PC-9 (cell line): ENCODE data around the gene IL31RA. TPM values are rescaled to one million over a fixed set of nuclear protein-coding genes. Genes with fewer than 3 reads are reported as not detected.

Source experiments
- BruUV-seq: library from RNA; stranded (reverse); fragments of 400-500 nt; replicated peaks from 2 replicates; lab custom pipeline; 2021; lab: Mats Ljungman, UMichigan
- CTCF ChIA-PET: fragments of 300-600 bp; sonication (Branson Sonifier 250); formaldehyde crosslinking; loops from one replicate; lab custom pipeline; 2022; ENCODE audit warnings: antibody characterized with exemption; lab: Charles Lee
- POLR2A ChIA-PET: fragments of 300-600 bp; sonication (Branson Sonifier 250); formaldehyde crosslinking; loops from one replicate; lab custom pipeline; 2022; ENCODE audit warnings: antibody characterized with exemption; ENCODE audit not compliant: unreplicated experiment; lab: Charles Lee
- DNase-seq, 2 experiments: peaks; one replicate each; pipeline versions ENCODE4 v3.0.0 to v3.0.0-alpha.2; 2015 to 2022; ENCODE audit warnings: mixed read lengths in 1 of 2
- H2AFZ ChIP-seq: fragments of 200-600 bp; sonication (generic); 2 replicates; pipeline ENCODE4 v1.8.1; 2017; ENCODE audit warnings: antibody characterized with exemption
- H3F3A ChIP-seq: fragments of 200-600 bp; sonication (generic); 2 replicates; pipeline ENCODE4 v1.8.1; 2017; ENCODE audit warnings: antibody characterized with exemption, mild to moderate bottlenecking, low read depth; ENCODE audit not compliant: insufficient read depth
- H3K27ac ChIP-seq: fragments of 200-600 bp; sonication (generic); 2 replicates; pipeline ENCODE4 v1.6.1; 2016; ENCODE audit warnings: mixed run types
- H3K27me3 ChIP-seq: fragments of 200-600 bp; sonication (generic); 2 replicates; pipeline ENCODE4 v1.6.1; 2016; ENCODE audit warnings: low read depth, mixed run types; ENCODE audit not compliant: insufficient read depth
- H3K36me3 ChIP-seq: fragments of 200-600 bp; sonication (generic); 2 replicates; pipeline ENCODE4 v1.6.1; 2016; ENCODE audit warnings: low read depth, mixed run types
- H3K4me1 ChIP-seq: fragments of 200-600 bp; sonication (generic); replicated peaks from 2 replicates; pipeline ENCODE4 v1.6.1; 2016; ENCODE audit warnings: mixed run types; ENCODE audit not compliant: insufficient read depth
- H3K4me2 ChIP-seq: fragments of 200-600 bp; sonication (generic); 2 replicates; pipeline ENCODE4 v1.6.1; 2017; ENCODE audit warnings: mixed run types
- H3K4me3 ChIP-seq: fragments of 200-600 bp; sonication (generic); 2 replicates; pipeline ENCODE4 v1.6.1; 2016; ENCODE audit warnings: mixed run types
- H3K79me2 ChIP-seq: fragments of 200-600 bp; sonication (generic); 2 replicates; pipeline ENCODE4 v1.6.1; 2017; ENCODE audit warnings: low read depth, mixed run types
- H3K9me2 ChIP-seq: fragments of 200-600 bp; sonication (generic); 2 replicates; pipeline ENCODE4 v1.8.1; 2017; ENCODE audit warnings: mild to moderate bottlenecking; ENCODE audit not compliant: insufficient read depth
- H3K9me3 ChIP-seq: fragments of 200-600 bp; sonication (generic); 2 replicates; pipeline ENCODE4 v1.8.1; 2016; ENCODE audit warnings: low read depth; ENCODE audit not compliant: insufficient read depth
- H4K20me1 ChIP-seq: fragments of 200-600 bp; sonication (generic); 2 replicates; pipeline ENCODE4 v1.8.1; 2017; ENCODE audit not compliant: insufficient read depth
- EZH2 ChIP-seq: fragments of 200-600 bp; sonication (generic); IDR thresholded peaks from 2 replicates; pipeline ENCODE4 v1.8.0; 2017; ENCODE audit warnings: antibody characterized with exemption, low read depth
- intact Hi-C: fragments of 100-400 bp; cut with micrococcal nuclease; formaldehyde crosslinking; loops from one replicate; pipeline ENCODE4 v1.10.0; 2022; ENCODE audit not compliant: unreplicated experiment
- total RNA-seq: library from RNA; stranded (reverse); gene quantifications from 2 replicates; pipeline ENCODE4 v1.2.3, GENCODE V29; 2021
- TF ChIP-seq, protein P1 (sequence below): fragments of 200-600 bp; sonication (generic); conservative IDR thresholded peaks from 2 replicates; pipeline ENCODE4 v1.6.1; 2017; ENCODE audit warnings: mixed run types, antibody characterized with exemption, mild to moderate bottlenecking, moderate library complexity

Gene IL31RA
- total RNA-seq, 1 experiment from 2014 or later, result 2.0 TPM

DNA sequence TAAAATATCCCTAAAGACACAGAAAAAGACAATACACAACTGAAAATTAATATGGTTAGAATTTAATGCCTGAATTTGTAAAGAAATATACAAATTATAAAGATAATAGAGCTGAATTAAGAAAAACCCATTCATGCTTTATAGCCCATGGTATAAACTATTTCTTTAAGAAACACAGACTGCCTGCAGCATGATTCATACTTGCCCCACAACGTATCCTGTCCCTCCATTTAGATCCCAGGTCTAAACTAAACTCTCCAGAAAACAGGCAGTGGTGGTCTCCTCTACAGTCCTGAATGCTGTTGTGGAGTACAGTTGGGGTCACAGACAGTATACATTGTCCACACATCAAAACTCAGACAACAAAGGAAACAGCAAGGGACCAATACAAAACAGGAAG, 118.8 kb downstream of the IL31RA start:
- no peak for DNase-seq
- Histone ChIP-seq H2AFZ (no peak overlapping the region), H3K4me1 (0 out of 2 replicates have a peak, but pooled peaks cover 2% of the 10 kb centered on the region), H3K4me3 (no peak overlapping the region), H3F3A (no peaks in the 10 kb centered on the region; the same call in 1 of the 2 replicates), H3K9me2 (no peaks in the 10 kb centered on the region), H3K79me2 (0 out of 2 replicates have a peak, but pooled peaks cover 7% of the 10 kb centered on the region), H3K9me3 (no peaks in the 10 kb centered on the region), H3K36me3 (peaks cover 20% of the 10 kb centered on the region), H3K27ac (no peak overlapping the region), H4K20me1 (no peaks in the 10 kb centered on the region), H3K27me3 (no peaks in the 10 kb centered on the region), H3K4me2 (no peak overlapping the region)
- POLR2A ChIA-PET, result no interaction called here
- no TSS peak for BruUV-seq
- TF ChIP-seq EZH2, result no peak
- TF ChIP-seq, protein P1, sequence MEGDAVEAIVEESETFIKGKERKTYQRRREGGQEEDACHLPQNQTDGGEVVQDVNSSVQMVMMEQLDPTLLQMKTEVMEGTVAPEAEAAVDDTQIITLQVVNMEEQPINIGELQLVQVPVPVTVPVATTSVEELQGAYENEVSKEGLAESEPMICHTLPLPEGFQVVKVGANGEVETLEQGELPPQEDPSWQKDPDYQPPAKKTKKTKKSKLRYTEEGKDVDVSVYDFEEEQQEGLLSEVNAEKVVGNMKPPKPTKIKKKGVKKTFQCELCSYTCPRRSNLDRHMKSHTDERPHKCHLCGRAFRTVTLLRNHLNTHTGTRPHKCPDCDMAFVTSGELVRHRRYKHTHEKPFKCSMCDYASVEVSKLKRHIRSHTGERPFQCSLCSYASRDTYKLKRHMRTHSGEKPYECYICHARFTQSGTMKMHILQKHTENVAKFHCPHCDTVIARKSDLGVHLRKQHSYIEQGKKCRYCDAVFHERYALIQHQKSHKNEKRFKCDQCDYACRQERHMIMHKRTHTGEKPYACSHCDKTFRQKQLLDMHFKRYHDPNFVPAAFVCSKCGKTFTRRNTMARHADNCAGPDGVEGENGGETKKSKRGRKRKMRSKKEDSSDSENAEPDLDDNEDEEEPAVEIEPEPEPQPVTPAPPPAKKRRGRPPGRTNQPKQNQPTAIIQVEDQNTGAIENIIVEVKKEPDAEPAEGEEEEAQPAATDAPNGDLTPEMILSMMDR, result no peak
- intact Hi-C loops, result no loop called here
- CTCF ChIA-PET, result no interaction called here

Other genes with a start within 250 kb of the IL31RA start
- 26.6 and 26.9 TPM in 2 replicates for gene SLC38A9, start 139.0 kb upstream of the IL31RA start, total RNA-seq
- gene DDX4, start 113.3 kb upstream of the IL31RA start, total RNA-seq, result not detected in 2 replicates
- gene IL6ST, start 143.6 kb downstream of the IL31RA start, total RNA-seq, result 52.2 and 60.2 TPM in 2 replicates